ENCODE data around the gene C10orf90.

Gene C10orf90

DNA sequence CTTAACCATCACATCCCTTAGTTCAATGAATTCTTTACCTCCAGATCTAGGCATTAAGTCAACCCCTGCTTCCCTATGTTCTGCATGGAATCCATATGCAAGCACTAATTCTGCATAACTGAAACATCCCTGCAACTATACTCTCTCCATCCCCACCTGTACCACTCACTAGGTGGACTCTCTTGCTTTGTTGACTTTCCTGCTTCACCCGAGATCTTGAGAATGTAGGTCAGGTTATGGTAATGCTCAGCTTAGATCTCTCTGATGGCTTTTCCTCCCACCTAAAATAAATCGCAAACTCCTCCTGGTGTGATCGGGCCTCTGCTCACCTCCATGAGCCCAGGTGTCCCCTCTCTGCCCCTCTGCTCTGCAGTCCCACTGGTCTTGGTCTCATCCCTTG lies 189.8 kb downstream of the C10orf90 start:
- Histone ChIP-seq H3K36me3 (ENCODE audit: low read length) (no peaks in the 10 kb centered on the region), H3K4me3 (ENCODE audit: insufficient read depth, low read length, poor library complexity, severe bottlenecking) (no peak overlapping the region), H3F3A (ENCODE audit: insufficient read depth) (no peaks in the 10 kb centered on the region), H3K9me3 (ENCODE audit: insufficient read depth, low read length) (no peaks in the 10 kb centered on the region), H3K27me3 (ENCODE audit: low read length) (no peaks in the 10 kb centered on the region), H3K79me2 (ENCODE audit: insufficient read depth, low read length) (no peaks in the 10 kb centered on the region), H3K9me2 (replicated peaks; ENCODE audit: insufficient read depth, low read length) (no peaks in the 10 kb centered on the region), H3K4me2 (ENCODE audit: low read depth, low read length, poor library complexity, severe bottlenecking) (no peak overlapping the region), H3K27ac (ENCODE audit: low read depth, low read length) (no peak overlapping the region), H2AFZ (ENCODE audit: low read depth, low read length, severe bottlenecking) (no peak overlapping the region), H4K20me1 (ENCODE audit: low read depth, low read length) (no peaks in the 10 kb centered on the region), H3K9ac (ENCODE audit: low read length) (no peak overlapping the region)
- no peak for TF ChIP-seq EZH2phosphoT487 (conservative IDR thresholded peaks at IDR 0.05; ENCODE audit: low read length)

DNA sequence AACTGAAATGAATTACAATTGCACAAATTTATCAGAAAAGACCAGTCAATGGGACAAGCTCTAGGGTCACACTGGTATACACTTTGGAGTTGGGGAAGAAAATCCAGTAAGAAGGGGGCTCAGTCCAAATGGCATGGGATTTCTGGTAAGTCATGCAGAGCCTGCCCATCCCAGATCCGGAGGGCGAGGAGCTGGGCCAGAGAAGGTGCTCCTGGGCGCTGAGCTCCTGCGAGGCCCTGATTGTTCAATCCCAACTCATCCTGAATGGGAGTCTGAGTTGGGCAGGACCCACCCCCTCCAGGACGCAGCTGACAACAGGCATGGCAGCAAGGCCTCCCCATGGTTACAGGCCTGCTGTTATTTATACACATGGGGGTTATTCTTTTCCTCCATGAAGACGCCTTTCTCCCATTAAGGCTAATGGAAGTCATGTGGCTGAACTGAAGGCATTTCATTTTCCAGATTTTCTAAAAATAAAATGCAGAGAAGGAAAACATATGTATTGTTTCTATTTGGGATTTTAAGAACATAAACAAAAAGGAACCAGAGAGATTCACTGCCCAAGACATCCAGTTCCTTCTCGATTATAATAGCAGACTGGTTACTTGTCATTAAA lies 191.1 kb downstream of the C10orf90 start:
- Histone ChIP-seq H3K4me3 (ENCODE audit: insufficient read depth, low read length, poor library complexity, severe bottlenecking) (no peak overlapping the region), H3K4me2 (ENCODE audit: low read depth, low read length, poor library complexity, severe bottlenecking) (no peak overlapping the region), H3K27me3 (ENCODE audit: low read length) (no peaks in the 10 kb centered on the region), H3K27ac (ENCODE audit: low read depth, low read length) (no peak overlapping the region), H2AFZ (ENCODE audit: low read depth, low read length, severe bottlenecking) (no peak overlapping the region), H3K79me2 (ENCODE audit: insufficient read depth, low read length) (no peaks in the 10 kb centered on the region), H3K9me2 (replicated peaks; ENCODE audit: insufficient read depth, low read length) (no peaks in the 10 kb centered on the region), H3K9ac (ENCODE audit: low read length) (no peak overlapping the region), H3F3A (ENCODE audit: insufficient read depth) (no peaks in the 10 kb centered on the region), H3K36me3 (ENCODE audit: low read length) (no peaks in the 10 kb centered on the region), H4K20me1 (ENCODE audit: low read depth, low read length) (no peaks in the 10 kb centered on the region), H3K9me3 (ENCODE audit: insufficient read depth, low read length) (no peaks in the 10 kb centered on the region)
- TF ChIP-seq, protein P1, sequence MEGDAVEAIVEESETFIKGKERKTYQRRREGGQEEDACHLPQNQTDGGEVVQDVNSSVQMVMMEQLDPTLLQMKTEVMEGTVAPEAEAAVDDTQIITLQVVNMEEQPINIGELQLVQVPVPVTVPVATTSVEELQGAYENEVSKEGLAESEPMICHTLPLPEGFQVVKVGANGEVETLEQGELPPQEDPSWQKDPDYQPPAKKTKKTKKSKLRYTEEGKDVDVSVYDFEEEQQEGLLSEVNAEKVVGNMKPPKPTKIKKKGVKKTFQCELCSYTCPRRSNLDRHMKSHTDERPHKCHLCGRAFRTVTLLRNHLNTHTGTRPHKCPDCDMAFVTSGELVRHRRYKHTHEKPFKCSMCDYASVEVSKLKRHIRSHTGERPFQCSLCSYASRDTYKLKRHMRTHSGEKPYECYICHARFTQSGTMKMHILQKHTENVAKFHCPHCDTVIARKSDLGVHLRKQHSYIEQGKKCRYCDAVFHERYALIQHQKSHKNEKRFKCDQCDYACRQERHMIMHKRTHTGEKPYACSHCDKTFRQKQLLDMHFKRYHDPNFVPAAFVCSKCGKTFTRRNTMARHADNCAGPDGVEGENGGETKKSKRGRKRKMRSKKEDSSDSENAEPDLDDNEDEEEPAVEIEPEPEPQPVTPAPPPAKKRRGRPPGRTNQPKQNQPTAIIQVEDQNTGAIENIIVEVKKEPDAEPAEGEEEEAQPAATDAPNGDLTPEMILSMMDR (IDR thresholded peaks at IDR 0.05; ENCODE audit: insufficient read depth, low read length, poor library complexity, severe bottlenecking) = no peak
- no peak for TF ChIP-seq EZH2phosphoT487 (conservative IDR thresholded peaks at IDR 0.05; ENCODE audit: low read length)

DNA sequence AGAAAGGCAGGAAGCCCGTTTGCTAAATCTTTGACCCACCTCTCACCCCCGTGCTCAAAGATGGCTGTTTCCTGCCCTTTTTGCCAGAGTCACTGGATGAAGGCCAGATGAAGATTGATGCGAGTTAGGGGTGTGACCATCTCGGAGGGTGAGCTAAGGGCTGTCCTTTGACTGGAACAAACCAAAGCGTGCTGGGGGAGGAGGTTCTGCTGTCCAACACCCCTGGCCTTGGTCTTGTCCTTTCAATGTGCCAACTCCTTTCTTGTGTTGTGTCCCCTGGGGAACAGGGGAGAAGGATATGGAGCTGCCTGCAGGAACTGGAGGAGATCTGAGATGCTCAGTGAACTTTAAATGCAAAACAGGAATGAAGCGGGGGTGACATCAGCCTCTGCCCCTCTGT lies 191.9 kb downstream of the C10orf90 start:
- no peaks in the 10 kb centered on the region for H3K36me3 ChIP-seq (ENCODE audit: low read length)
- no peaks in the 10 kb centered on the region for H3K79me2 ChIP-seq (ENCODE audit: insufficient read depth, low read length)
- no peak overlapping the region for H3K9ac ChIP-seq (ENCODE audit: low read length)
- H2AFZ ChIP-seq (ENCODE audit: low read depth, low read length, severe bottlenecking) = no peak overlapping the region
- H3F3A ChIP-seq (ENCODE audit: insufficient read depth) = no peaks in the 10 kb centered on the region
- no peaks in the 10 kb centered on the region for H3K9me2 ChIP-seq (replicated peaks; ENCODE audit: insufficient read depth, low read length)
- no peak overlapping the region for H3K27ac ChIP-seq (ENCODE audit: low read depth, low read length)
- TF ChIP-seq, protein P1 (IDR thresholded peaks at IDR 0.05; ENCODE audit: insufficient read depth, low read length, poor library complexity, severe bottlenecking) = no peak
- no peak for TF ChIP-seq EZH2phosphoT487 (conservative IDR thresholded peaks at IDR 0.05; ENCODE audit: low read length)
- H4K20me1 ChIP-seq (ENCODE audit: low read depth, low read length) = no peaks in the 10 kb centered on the region
- H3K9me3 ChIP-seq (ENCODE audit: insufficient read depth, low read length) = no peaks in the 10 kb centered on the region
- no peaks in the 10 kb centered on the region for H3K27me3 ChIP-seq (ENCODE audit: low read length)
- H3K4me2 ChIP-seq (ENCODE audit: low read depth, low read length, poor library complexity, severe bottlenecking) = no peak overlapping the region
- H3K4me3 ChIP-seq (ENCODE audit: insufficient read depth, low read length, poor library complexity, severe bottlenecking) = no peak overlapping the region

DNA sequence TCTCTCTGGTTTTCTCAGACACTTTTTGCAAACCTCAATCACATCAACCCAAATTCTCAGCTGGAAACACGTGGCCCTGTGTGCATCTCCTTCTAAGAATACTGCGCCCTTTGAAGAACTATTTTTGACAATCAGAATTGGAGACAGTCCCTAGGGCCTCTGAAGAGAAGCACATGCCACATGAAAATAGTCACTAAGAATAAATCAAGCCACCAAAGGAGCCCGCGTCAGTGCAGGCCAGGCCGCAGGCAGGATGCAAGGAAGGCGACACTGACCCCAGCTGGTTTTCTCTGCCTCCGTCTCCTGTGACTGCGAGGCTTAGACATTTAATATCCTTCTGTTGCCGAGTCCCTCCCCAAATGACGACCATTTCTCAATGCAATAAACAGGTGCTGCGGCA lies 194.2 kb downstream of the C10orf90 start:
- TF ChIP-seq, protein P1 (IDR thresholded peaks at IDR 0.05; ENCODE audit: insufficient read depth, low read length, poor library complexity, severe bottlenecking) = no peak
- no peak for TF ChIP-seq EZH2phosphoT487 (conservative IDR thresholded peaks at IDR 0.05; ENCODE audit: low read length)
- Histone ChIP-seq H3K36me3 (ENCODE audit: low read length) (no peaks in the 10 kb centered on the region), H3K9me2 (replicated peaks; ENCODE audit: insufficient read depth, low read length) (no peaks in the 10 kb centered on the region), H3K79me2 (ENCODE audit: insufficient read depth, low read length) (no peaks in the 10 kb centered on the region), H3K4me2 (ENCODE audit: low read depth, low read length, poor library complexity, severe bottlenecking) (no peak overlapping the region), H3F3A (ENCODE audit: insufficient read depth) (no peaks in the 10 kb centered on the region), H4K20me1 (ENCODE audit: low read depth, low read length) (no peaks in the 10 kb centered on the region), H2AFZ (ENCODE audit: low read depth, low read length, severe bottlenecking) (no peak overlapping the region), H3K4me3 (ENCODE audit: insufficient read depth, low read length, poor library complexity, severe bottlenecking) (no peak overlapping the region), H3K27me3 (ENCODE audit: low read length) (no peaks in the 10 kb centered on the region), H3K9ac (ENCODE audit: low read length) (no peak overlapping the region), H3K9me3 (ENCODE audit: insufficient read depth, low read length) (no peaks in the 10 kb centered on the region), H3K27ac (ENCODE audit: low read depth, low read length) (no peak overlapping the region)

Data from SU-DHL-6 (cell line).